Measurements from ENCODE around the gene ORC1.

DNA sequence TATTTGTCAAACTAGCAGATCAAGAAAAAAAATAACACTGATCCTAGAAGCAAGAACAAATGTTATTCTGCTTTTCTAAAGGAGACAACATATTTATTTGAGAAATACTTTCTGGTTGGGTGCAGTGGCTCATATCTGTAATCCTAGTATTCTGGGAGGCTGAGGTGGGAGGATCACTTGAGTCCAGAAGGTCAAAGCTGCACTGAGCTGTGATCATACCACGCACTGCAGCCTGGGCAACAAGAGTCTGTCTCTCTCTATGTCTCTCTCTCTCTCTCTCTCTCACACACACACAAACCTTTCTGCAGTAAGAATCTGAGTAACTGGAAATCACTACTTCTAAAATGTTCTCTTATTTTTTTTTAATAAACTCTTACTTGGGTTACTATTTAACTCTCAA is 31.4 kb upstream of the ORC1 start:
- TF ChIP-seq CTCF (IDR thresholded peaks at IDR 0.05; ENCODE audit: low read depth, low read length, missing input control) (no peak), FOXA1 (IDR thresholded peaks at IDR 0.05) (no peak), JUND (IDR thresholded peaks at IDR 0.05) (no peak), NR2F2 (IDR thresholded peaks at IDR 0.05) (no peak), TAF1 (conservative IDR thresholded peaks at IDR 0.05) (no peak)
- TF ChIP-seq, protein P1, sequence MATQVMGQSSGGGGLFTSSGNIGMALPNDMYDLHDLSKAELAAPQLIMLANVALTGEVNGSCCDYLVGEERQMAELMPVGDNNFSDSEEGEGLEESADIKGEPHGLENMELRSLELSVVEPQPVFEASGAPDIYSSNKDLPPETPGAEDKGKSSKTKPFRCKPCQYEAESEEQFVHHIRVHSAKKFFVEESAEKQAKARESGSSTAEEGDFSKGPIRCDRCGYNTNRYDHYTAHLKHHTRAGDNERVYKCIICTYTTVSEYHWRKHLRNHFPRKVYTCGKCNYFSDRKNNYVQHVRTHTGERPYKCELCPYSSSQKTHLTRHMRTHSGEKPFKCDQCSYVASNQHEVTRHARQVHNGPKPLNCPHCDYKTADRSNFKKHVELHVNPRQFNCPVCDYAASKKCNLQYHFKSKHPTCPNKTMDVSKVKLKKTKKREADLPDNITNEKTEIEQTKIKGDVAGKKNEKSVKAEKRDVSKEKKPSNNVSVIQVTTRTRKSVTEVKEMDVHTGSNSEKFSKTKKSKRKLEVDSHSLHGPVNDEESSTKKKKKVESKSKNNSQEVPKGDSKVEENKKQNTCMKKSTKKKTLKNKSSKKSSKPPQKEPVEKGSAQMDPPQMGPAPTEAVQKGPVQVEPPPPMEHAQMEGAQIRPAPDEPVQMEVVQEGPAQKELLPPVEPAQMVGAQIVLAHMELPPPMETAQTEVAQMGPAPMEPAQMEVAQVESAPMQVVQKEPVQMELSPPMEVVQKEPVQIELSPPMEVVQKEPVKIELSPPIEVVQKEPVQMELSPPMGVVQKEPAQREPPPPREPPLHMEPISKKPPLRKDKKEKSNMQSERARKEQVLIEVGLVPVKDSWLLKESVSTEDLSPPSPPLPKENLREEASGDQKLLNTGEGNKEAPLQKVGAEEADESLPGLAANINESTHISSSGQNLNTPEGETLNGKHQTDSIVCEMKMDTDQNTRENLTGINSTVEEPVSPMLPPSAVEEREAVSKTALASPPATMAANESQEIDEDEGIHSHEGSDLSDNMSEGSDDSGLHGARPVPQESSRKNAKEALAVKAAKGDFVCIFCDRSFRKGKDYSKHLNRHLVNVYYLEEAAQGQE (IDR thresholded peaks at IDR 0.05) = no peak
- TF ChIP-seq, protein P2, sequence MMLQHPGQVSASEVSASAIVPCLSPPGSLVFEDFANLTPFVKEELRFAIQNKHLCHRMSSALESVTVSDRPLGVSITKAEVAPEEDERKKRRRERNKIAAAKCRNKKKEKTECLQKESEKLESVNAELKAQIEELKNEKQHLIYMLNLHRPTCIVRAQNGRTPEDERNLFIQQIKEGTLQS (IDR thresholded peaks at IDR 0.05) = no peak
- TF ChIP-seq, protein P3, sequence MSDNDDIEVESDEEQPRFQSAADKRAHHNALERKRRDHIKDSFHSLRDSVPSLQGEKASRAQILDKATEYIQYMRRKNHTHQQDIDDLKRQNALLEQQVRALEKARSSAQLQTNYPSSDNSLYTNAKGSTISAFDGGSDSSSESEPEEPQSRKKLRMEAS (IDR thresholded peaks at IDR 0.05) = no peak

Data from liver (tissue), 3 donors.